NCI-H187 treated with DMSO at 0.1 percent for 48 hours (cell line): ENCODE results near the gene MEPCE.

Experiments used
- DNase-seq: peaks from one replicate; lab custom pipeline; 2025; lab: John Stamatoyannopoulos, UW

The MEPCE gene

DNA sequence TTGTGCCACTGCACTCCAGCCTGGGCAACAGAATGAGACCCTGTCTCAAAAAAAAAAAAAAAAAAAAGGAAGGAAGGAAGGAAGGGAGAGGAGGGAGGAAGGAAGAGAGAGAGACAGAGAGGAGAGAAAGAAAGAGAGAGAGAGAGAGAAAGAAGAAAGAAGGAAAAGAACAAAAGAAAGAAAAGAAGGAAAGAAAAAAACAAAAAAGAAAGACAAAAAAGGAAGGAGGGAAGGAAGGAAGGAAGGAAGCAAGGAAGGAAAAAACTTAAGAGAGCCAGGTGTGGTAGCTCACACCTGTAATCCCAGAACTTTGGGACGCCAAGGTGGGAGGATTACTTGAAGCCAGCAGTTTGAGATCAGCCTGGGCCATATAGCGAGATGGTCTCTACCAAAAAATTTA, 35.2 kb downstream of the MEPCE start:
- no peak for DNase-seq

DNA sequence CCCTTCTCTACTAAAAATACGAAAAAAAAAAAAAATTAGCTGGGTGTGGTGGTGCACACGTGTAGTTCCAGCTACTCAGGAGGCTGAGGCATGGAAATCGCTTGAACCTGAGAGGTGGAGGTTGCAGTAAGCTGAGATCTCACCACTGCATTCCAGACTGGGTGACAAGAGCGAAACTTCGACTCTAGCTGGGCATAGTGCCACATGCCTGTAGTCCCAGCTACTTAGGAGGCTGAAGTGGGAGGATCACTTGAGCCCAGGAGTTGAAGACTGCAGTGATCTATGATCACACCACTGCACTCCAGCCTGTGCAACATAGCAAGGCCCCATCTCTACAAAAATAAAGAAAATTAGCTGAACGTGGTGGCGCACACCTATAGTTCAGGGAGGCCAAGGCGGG, 35.7 kb downstream of the MEPCE start:
- DNase-seq, result no peak

DNA sequence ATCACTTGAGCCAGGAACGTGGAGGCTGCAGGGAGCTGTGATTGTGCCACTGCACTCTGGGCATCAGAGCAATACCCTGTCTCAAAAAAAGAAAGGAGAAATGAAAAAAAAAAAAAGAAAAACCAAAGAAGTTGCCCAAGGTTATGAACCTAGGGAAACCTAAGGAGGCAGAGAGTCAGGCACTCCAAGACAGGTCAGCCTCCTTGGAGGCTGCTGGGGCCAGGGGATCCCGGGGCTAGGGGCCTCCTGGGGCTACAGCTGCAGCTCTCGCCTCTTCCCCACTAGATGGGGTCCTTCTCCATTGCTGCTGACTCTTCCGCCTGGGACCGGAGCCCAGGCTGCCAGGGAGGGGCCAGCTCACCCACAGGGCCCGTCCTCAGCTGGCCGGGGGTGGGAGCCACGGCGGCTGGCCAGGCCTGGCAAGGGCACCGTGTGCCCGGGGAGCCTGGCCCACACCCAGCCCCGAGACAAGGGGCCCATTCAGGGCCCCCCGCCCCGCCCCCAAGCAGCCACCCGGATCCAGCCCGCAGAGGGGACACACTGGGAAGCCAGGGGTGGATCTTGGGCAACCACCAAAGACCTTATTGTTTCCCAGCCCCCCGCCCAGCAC, 36.2 kb downstream of the MEPCE start:
- no peak for DNase-seq

DNA sequence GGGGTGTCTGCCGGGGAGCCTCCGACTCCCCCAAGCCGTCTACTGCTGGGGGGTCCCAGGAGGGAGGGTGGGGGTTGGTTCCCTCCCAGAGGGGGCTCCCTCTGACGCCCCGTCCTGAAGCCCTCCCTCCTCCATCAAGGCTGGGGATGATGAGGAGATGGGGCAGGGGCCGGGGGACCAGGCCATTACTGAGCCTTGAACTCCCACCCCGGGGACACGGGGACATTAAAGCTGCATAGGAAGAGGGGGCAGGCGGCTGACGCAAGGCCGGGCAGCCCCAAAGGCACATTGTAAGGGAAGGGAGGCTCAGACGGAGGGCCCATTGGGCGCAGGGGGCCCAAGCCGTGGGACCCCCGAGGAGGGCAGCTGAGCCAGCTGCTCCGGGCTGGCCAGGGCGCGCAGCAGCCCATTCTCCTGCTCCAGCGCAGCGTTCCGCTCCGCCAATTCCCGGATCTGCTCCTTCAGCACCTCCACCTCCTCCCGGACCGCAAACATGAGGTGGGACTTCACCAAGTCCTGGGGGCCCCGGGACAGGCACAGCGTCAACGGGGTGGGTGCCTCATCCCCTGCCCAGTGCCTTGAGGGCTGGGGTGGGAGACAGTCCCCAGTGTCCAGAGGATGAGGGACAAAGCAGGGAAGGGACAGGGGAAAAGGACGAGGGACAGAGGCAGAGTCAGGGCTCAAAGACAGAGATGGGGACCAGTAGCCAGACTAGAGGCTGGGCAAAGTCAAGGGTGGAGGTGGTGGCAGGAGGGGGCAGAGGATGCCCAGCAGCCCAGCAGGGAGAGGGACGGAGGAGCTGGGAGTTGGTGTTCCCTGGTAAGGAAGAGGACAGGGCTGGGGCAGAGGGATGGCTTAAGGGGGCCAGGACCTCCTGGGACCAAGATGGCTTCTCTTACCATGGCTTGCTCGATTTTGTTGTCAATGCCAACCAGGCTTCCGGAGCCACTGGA, 37.3 kb downstream of the MEPCE start:
- DNase-seq, result no peak

DNA sequence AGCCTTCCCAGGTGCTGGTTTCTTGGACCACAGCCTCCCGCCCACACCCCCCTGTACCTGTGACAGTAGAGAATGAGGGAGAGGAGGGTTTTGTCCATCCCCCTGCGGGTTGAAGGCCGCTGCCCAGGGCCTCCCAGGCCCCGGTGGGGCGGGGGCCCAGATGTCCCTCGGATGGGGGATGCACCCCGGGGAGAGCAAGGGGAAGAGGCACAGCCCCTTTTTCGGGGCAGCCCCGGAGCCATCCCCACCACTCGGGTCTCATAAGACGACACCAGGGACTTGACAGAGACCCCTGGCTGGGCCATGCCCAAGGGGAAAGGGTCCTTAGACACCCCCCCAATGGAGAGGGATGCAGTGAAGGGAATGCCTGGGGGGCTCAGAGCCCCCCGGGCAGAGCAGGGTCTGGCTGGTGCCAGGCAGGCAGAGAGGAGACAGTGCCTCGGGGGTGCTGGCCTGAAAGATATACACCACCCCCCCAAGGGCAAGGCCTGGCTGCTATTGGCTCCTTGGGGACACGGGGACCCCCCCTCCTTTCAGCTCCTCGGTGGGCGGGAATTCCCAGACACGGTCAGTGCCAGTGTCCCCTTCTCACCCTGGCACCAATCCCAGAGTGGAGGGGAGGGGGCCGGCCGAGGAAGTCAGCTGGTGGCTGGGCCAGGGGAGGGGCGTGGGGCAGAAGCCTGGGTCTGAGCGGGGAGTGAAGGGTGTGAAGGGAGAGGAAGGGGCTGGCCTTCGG, 38.2 kb downstream of the MEPCE start:
- no peak for DNase-seq

DNA sequence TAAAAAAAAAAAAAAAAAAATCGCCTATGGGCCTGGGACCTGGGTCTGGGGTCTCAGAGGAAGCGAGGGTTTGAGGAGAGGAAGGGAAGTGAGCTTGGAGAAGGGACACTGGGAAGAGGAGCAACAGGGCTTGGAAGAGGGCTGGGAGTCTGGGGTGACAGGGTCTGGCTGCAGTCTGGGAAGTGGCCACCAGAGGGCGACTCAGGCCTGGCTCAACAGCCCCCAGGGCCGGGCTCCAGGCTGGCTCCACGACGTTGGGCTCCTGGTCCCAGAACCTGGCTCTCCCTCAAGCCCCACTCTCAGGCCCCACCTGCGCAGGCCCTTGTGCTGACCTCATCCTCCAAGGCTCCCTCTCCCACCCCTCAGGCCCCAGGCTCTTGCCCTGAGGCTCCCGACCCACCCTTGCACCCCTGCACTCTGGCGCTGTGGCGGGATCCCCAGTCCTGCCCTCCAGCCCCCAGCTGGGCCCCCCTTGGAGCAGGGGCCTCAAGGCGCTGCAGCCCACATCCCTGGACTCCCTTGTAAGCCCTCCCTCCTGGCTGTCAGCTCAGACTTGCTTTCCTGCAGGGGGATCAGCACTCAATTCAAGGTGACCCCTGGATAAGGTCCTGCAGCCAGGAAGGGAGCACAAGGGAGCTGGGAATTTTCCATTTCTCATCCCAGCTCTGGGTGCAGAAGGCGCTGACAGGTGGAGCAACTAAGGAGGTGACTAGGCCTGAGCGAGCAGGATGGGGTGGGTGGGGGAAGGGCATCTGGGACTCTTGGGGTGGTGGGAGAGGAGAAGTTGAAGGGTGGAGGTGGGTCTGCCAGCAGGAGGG, 39.8 kb downstream of the MEPCE start:
- DNase-seq, result peak; percentile 29

DNA sequence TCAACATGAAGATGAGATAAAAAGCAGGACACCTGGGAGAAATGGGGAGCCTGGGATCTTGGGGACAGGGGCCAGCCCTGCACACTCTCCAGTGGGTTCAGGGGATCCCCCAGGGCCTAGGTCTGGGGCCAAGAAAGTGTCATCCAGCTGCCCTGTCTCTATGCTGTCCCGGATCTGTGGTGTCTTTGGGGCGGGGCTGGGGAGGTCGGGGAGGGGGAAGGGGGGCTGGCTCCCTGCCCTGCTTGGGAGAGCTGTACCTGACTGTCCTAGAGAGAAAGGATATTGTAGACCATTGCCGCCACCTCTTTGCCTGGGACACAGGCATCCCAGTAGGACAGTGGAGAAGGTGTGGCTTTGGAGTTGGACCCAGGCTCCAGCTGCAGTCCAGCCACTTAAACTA, 41.4 kb downstream of the MEPCE start:
- no peak for DNase-seq

DNA sequence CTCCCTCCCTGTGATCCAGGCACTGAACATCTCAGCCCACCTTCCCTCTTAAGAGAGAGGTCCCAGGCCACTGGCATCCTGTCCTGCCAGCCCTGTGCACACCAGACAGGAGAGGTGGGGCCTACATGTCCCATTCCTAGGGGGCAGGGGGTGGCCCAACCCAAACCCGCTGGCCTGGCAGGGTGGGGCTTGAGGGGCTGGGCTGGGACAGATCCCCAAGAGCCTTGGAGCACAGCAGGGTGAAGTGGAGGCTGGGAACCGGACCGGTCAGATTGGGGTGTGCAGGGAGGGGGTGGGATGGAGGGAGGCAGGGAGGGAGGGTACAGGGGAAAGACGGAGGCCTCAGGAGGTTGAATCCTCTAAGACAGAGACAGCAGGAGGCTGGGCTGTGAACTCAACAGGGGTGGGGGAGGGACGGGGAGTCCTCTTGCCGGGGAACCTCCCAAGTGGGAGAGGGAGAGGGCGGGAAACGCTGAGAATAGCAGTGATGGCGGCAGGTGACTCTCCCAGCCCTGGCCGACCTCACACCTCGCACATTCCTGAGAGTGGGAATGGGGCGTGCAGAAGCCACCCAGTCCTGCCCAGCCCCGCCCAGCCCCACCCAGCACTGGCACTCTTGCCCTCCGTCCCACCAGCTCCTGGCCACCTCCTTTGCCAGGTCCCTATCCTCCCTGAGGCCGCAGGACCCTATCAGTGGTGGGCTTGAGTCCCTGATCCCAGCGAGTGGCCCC, 42.7 kb downstream of the MEPCE start:
- no peak for DNase-seq

DNA sequence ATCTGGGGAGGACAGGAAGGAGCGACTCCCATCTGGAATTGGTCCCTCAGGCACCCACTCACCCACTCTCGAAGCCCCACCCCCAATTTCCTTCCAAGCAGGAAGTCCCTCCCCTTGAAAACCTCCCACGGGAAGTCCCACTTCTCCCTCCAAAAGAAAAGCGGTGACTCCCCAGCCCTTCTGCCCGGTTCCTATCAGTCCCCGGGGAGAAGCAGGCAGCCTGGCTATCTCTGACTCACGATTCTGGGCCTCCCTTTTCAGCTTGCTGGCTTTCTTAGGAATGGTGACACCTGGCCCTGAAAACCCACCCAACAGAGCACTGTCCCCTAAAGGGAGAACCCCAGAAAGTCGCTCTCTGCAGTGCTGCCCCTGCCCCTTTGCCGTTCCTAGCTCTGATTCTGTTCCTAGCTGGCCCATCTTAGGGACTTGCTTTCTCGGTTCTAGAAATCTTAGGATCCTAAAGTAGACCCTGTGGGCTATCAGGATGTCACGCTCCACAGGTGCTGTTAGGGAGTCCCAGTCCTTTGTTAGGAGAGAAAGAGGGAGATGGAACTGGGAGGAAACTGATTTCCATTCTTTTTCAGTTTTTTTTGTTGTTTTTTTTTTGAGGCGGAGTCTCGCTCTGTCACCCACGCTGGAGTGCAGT, 43.3 kb downstream of the MEPCE start:
- DNase-seq, result no peak

DNA sequence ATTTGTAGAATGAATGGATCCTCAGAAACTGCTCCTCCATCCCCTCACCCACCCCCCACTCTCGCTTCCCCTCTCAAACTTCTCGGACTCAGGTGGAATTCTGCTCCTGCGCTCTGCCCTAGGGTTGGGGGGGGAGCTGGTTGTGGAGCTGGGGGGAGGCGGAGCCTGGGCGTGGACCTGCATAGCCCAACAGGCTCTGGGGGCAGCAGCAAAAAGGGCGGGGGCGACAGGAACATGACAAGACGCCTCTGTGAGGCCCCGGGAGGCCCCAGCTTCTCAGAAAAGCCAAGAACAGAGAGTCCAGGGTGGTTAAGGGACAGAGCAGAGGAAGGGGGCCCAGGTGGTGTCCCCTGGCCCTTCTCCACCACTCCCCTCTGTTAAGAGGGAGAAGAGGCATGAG, 45.9 kb downstream of the MEPCE start:
- no peak for DNase-seq

DNA sequence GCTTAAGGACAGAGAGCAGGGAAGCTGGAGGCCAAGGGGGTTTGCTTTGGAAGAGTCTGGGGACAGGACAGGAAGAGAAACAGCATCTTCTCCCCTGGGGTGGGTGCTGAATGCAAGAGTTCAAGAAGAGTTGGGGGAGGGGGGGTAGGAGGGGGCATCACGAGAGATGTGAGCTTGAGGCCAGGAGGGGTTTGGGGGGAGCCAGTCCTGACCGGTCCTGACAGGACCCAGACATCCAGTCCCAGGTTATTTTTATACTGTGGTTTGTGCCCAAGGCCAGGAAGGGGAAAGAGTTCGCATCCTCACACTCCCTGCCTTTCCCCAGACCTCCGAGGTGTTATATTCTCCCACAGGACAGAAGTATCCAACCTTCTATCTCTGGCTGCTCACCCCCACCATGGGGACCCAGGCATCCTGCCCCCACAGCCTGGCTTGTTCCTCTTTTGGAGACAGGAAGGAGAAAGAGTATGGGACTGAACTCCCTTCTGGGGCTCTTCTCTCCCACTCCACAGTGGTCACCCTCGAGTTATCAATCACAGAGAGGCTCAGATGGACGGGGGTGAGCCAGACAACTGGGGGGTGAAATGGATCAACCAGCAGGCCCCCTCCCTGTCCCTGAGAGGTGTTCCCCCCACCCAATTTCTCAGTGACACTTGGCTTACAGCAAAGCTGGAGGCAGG, 46.6 kb downstream of the MEPCE start:
- no peak for DNase-seq

DNA sequence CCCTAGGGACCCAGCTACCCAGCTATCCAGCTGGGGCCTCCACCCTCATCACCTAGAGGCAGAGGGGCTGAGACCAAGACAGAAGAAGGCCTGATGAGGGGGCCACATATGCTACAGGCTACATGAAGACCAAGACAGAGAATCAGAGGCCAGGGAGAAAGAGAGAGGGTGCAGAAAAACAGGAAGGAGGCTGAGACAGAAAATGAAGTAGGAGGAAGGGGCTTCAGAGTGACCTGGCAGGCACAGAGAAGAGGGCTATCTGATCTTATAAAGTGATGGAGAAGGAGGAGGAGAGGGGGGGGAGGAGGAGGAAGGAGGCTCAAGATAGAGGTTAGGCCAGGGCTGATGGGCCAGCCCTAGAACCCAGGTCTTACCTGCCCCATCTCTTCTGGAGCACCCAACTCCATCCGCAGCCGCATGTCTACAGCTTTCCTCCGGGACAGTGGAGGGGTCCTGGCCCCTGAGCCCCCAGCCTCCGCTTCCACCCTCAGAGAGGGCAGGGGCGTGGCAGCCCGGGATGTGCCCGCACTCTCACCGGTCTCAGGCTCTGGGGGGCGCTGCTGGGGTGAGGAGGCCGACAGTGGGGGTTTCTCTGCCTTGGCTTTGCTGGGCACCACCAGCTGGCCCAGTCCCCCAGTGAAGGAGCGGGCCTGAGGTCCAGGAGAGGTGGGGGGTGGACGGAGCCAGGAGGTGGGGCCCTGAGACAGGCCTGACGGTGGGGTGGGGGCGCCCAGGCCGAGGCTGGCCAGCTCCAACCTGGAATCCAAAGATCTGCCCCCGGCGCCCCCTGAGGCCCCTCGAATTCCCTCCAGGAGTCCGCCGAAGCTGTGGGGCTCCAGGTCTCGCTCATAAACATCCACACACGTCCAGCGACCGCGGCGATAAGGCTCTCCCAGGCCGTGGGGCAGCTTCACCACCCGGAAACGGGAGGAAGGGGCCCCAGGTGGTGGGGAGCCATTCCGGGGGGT, 47.6 kb downstream of the MEPCE start:
- DNase-seq, result no peak

DNA sequence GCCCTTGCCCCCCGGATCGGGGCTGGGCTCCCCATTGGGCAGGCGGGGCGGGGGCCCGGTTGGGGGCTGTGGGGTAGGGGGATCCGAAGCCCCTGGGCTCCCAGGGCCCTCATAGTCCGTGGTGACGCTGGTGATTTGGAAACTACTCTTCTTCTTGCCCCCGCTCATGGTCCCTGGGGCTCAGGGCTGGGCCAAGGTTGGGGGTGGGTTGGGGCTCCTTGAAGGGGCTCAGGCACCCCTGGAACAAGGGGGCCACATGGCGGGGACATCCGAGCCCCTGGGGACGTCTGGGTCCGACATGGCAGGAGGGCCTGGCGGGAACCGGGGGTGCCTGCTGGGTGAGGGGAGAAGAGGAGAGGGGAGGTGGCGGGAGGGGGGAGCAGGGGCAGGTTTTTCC, 48.2 kb downstream of the MEPCE start:
- no peak for DNase-seq

DNA sequence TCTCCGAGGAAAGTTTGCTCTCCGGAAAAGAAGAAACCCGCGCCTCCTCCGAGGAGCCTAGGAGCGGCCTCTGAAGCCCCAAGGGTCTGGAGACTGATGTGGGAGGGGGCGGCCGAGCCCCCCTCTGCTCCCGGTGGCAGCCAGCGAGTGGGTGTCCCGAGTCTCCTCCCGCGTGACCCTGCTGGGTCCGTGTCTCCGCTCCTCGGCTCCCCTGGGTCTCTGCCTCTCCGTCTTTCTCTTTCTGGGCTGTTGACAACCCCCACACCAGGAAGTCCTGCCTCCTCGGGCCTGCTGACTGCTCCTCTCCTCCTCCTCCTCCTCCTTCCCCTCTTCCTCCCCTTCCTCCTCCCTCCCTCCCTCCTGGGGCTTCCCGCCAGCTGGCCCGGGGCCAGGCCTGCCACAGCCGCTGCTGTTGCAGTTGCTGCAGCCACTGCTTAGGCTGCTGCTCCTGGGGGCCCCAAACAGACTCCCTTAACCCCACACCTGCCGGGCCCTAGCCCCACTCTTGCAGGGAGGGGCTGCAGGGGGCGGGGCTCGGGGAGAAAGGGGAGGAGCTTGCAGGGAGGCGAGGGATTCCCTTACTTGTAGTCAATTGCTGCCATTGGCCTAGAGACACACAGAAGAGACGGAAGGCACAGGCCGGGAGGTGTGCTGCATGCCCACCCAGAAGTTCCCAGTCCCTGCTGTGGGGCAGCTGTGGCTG, 49.5 kb downstream of the MEPCE start, which contains the start of gene TSC22D4:
Gene TSC22D4 (minus strand): TSS at position 257 of the 703 bp plus-strand sequence. CDS start 1,176 bp downstream, outside the sequence.
- DNase-seq, result peak; percentile 77

DNA sequence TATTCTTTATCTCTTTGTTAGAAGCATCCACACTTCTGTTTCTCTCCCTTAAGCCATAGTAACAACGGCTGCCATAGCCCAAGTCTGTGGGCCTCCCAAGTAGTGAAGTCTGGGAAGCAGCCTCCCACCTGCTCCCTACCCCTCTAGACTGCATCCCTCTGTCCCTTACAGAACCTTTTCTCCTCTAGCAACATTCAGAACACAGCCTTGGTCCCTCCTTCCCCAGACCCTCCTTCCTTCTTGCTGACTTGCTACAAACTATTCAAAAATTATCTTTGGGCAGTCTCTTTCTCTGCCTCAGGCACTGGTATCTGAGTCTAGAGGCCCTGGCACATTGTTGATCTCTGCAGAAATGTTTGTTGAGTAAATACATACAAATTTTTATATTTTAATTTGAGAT, 51.8 kb downstream of the MEPCE start:
- DNase-seq, result no peak

DNA sequence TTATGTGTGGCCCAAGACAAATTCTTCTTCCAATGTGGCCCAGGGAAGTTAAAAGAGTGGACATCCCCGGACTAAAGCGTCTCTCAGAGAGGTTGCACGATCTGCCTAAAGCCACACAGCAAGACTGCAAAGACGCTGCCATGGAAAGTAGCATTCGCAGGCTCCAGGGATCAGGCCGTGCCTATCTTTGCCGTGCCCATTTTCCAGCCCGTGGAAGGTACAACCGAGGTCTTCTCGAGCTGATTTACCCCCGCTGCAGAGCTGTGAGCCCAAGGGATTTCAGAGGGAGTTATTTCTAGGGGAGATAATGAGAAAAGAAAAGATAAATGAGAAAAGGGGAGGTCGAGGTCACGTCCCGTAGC, 53.1 kb downstream of the MEPCE start:
- DNase-seq, result no peak

DNA sequence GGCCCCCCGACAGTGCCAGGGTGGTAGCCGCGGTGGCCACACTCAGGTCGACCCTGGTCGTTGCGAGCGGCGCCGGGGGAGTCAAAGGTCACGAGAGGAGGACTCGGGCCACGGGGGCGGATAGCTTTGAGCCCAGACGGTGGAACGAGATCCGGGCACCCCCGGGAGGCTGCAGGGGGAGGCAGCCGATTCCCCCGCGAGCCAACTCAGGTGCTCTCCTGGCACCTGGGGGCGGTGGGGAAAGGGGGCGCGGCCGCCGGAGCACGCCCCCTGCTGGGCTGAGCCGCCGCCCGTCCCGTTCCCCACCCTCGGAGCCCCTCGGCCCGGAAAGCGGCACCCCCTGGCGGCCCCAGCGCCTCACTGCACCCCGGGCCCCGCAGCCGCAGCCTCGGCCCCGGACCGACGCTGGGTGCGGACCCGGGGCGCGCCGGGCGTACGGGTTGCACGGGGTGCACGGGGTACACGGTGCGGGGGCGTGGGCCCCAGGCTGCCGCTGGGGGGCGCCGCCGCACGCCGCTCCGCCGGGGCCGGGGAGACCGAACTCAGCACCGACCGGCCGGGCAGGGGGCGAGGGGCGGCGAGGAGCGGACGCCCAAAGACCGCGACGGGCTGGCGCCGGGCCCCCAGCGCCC, 53.6 kb downstream of the MEPCE start:
- DNase-seq, result no peak
